Ramos (cell line): ENCODE measurements around the gene CCDC82.

Source experiments
- in situ Hi-C: fragments of 300-500 bp; cut with MboI; formaldehyde crosslinking; loops from one replicate; pipeline ENCODE4 v1.14.3; 2022; ENCODE audit warnings: low sequenced_read_pairs; ENCODE audit not compliant: unreplicated experiment

The CCDC82 gene

GRCh38 chr11:96367342-96367741, 22.4 kb downstream of the CCDC82 start:
- in situ Hi-C loops = no loop called here

GRCh38 chr11:96366024-96366423, 23.7 kb downstream of the CCDC82 start:
- in situ Hi-C loops = no loop called here

GRCh38 chr11:96365493-96365892, 24.2 kb downstream of the CCDC82 start:
- in situ Hi-C loops = no loop called here

DNA sequence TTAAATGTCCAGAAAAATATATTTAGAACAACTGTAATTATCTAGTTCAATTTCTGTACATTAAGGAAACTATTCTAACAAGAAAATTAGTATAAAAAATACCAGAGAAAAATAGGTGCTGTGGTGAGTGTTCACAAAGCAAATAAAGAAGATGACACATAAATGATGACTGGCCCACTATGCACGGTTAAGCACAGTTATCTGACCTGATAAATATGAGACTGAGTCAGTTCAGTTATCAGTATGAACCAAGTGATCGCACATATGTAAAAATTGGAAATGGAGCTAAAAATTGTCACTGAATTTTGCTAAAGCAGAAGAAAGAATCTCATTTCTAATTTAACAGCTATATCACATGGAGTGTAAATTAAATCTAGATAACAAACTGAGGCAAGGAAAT, 27.9 kb downstream of the CCDC82 start:
- in situ Hi-C loops = no loop called here

- in situ Hi-C loops = no loop called here
Measured at GRCh38 chr11:96358321-96358720, 31.4 kb downstream of the CCDC82 start.

DNA sequence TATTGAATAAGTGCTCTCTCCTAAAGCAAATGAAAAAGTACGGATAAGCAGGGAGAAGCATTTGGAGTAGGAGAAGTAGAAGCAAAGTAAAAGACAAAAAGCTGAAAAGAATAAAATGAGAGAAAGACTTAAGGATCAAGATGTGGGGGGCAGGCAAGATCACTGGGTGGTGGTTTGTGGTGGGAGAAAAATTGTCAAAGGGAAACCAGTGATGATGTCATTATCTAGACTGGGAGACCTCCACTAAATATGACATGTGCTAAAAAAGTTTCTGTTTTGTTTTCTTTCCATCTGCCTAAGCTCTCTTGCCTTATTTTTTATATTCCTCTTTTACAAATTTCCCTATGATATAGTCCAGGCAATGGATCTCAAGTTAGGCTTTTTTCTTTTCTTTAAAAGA, 31.9 kb downstream of the CCDC82 start:
- in situ Hi-C loops = no loop called here

DNA sequence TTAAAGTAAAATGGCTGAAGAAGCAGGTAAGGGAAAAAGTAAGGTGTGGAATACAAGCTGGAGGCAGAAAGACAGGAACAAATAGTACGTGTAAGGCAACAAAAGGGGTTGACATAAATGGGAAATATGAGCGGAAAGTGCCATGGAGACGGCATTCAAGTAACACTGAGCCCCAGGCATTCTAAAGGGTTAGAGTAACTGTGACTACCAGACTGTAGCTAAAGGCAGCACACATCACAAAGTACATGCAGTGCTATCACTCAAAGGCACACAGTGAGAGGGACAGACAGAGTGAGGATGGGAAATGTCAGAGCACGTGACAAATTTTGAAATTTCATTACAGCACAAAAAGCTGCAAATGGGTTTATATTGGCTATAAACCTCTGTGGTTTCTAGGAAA, 32.9 kb downstream of the CCDC82 start:
- in situ Hi-C loops = no loop called here

GRCh38 chr11:96342961-96343711, 46.6 kb downstream of the CCDC82 start, which contains the start of gene MAML2:
MAML2 (minus strand) TSS chr11:96343195; CDS start chr11:96341895, 1,300 bp downstream.
- in situ Hi-C loops = loop anchor here (10.0 kb wide), 1 partner anchor 288 kb away; no protein-coding TSS in a partner anchor

DNA sequence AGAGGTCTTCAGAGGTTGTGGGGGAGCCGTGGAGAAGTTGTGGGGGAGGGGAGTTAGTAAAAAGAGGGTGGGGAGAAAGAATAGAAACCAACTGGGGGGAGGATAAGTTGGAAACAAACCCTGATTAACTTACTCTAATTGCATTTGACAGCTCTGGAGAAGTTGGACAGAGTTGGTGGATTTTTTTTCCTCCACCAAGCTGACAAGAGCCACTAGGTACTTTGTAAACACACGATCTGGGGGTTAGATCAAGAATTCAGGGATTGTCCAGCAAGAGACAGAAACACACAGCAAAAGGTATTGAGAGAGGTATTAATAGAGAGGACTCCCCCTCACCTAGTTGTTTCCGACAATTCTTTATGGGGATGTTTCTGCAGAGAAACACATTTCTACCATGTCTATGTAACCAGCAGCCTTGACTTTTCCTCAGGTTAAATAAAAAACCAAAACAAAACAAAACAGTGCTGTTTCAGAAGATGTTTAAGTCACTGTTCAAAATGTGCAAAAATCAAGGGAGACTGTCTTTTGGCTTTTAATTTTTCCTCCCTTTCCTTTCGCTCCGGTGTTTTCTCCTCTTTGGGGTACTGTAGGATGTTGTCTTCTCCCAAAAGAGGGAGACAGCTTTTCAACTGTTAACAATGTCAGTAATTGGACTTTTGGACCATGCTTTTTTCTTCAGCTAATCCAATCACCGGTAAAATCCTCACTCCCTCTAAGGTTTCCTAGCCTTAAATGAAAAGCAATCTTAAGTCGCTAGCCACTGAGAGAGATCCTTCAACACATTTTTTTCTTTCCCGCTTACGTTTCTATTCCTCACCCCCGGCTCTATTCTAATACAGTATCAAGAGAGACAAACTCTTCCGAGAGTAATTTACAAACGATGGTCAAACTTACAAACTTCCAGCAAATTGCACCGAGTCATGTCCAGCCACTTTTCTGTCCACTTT, 47.4 kb downstream of the CCDC82 start:
- in situ Hi-C loops = loop anchor here (10.0 kb wide), 1 partner anchor 287 kb away; no protein-coding TSS in a partner anchor

- in situ Hi-C loops = loop anchor here (10.0 kb wide), 1 partner anchor 287 kb away; no protein-coding TSS in a partner anchor
Measured at GRCh38 chr11:96341211-96342013, 48.3 kb downstream of the CCDC82 start.

DNA sequence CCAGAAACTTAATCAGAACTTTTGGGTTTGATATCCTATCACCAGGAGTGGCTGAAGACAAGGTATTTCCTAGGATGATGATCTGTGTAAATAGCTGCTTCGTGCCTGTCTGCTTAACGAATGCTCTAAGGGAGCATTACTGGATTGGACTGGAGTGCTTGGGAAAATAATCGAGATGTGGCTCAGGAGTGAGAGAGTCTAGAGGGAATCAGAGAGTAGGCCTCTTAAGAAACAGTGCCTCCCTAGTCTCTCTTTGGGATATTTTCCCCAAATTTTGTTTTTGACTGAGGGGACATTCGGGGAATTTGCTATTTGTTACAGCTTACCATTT, 49.2 kb downstream of the CCDC82 start:
- in situ Hi-C loops = loop anchor here (10.0 kb wide), 1 partner anchor 286 kb away; no protein-coding TSS in a partner anchor

DNA sequence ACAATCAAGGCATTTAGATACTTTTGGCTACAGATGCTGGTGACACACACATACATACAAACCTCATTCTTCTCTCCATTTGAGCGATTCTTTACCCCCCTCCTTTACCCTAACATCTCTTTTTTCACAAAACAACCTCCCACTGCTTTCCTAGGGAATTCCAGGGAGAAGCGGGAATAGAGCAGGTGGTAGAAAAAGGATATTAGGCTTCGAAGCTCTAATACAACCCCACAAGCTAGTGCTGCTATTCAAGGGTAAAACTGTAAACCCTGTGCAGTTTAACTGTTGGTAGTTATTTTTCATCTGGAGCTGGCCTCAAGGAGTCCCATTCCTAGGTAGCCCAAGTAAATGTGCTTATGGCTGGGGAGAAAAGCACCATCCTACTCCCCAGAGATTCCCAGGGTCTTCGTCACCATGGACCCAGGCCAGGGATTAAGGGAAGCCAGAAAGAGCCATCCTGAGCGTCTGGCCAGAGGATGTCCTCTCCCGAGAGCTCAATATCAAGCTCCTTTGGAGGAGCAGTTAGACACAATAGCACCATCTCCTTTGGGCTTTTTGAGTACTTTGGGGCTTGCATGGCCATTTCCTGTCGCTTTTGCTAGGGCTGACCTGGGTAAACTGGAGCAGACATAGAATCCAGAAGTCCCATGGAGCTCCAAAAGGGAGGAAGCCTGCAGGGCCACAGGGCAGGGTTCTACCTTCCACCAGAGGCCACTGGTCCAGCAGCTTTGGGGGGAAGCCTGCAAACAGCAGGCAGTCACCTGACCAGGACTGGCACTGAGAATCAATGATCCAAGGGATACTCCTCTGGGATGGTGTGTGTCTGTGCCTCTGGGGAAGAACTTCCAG, 49.8 kb downstream of the CCDC82 start:
- in situ Hi-C loops = loop anchor here (10.0 kb wide), 1 partner anchor 285 kb away; no protein-coding TSS in a partner anchor

DNA sequence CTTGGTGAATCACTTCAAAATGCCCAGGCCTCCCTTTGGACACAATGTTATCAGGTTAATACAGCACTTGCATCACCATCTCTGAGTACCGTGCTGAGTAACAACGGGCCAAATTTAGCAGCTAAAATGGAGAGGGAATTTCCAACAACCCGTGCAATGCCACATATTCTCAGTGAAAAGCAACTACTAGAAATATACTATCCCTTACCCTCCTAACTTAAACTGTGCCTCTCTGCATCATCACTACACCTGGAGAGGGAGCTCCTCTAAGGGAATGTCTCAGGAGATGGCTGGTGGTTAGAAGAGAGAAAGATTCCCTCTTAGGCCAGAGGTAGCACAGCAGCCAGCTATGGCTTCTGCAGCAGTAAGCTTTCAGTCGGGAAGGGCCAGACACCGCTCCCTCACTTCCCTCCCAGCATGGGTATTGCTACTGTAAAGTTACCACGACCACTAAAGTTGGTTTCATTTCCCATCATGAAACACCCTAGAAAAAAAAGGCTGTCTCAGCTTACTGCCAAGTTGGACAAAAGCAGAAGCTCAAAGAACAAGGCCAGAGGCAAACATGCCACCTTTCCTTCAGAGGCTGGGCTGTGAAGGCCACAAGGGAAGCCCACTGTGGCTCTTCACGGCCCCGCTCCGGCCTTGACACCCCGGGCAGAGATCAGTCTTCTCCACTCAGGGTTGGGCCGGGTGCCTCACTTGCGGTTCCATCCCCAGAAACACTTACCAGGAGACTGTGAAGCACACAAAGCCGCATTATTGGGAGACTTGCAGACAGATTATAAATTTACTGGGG, 50.6 kb downstream of the CCDC82 start:
- in situ Hi-C loops = no loop called here

- in situ Hi-C loops = no loop called here
Measured at GRCh38 chr11:96337541-96338431, 51.9 kb downstream of the CCDC82 start.

GRCh38 chr11:96335388-96335787, 54.3 kb downstream of the CCDC82 start:
- in situ Hi-C loops = no loop called here

DNA sequence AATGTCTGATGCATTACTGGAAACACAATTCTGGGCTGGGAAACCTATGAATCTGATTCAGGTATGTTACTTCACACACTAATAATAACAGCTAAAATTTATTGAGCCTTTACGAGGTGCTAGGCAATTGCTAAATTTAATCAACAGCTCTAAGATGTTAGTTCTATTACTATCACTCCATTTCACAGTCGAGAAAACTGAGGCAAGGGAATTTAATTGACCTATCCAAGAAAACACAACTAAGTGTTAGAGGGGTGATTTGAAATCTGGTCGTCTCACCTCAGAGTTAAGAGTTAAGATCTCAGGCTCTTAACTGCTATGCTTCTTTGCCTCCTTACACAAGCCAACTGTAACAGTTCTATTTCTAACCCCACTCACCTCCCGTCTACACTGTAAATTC, 55.5 kb downstream of the CCDC82 start:
- in situ Hi-C loops = no loop called here

- in situ Hi-C loops = no loop called here
Measured at GRCh38 chr11:96333191-96333719, 56.5 kb downstream of the CCDC82 start.
